ENCODE results near the gene NUP93.

- no peak for TF ChIP-seq ZNF274 (IDR thresholded peaks at IDR 0.05; ENCODE audit: low read depth, low read length)
- TF ChIP-seq SUZ12 (IDR thresholded peaks at IDR 0.05; ENCODE audit: extremely low read depth, insufficient read depth, insufficient read length), result no peak
These were observed 39.7 kb downstream of the NUP93 start for GRCh38 chr16:56769677-56770076.
